Right cardiac atrium (tissue), 5 donors: ENCODE data around the gene LRWD1. TPM values are rescaled to one million over a fixed set of nuclear protein-coding genes. Genes with fewer than 3 reads are reported as not detected.
A peak's percentile ranks its signal among the peaks of the same experiment; 100 is the strongest.

Source experiments
- ATAC-seq, 2 donors: fragments of 200-7000 bp; cut with Tn5 transposase; one replicate each; pipeline versions ENCODE4 v1.8.0 to v1.9.1; 2020; ENCODE audit warnings: moderate library complexity in 2 of 2, mild to moderate bottlenecking in 1 of 2
- DNase-seq, 3 donors: peaks; one replicate each; pipeline ENCODE4 v3.0.0-alpha.2; 2020
- H3K27ac ChIP-seq: one replicate; pipeline ENCODE4 v1.5.1; 2013; ENCODE audit warnings: mild to moderate bottlenecking, low read length, control low read depth, moderate library complexity
- H3K27me3 ChIP-seq: one replicate; pipeline ENCODE4 v1.6.1; 2013; ENCODE audit not compliant: control insufficient read depth, insufficient read depth
- H3K4me1 ChIP-seq: one replicate; pipeline ENCODE4 v1.6.1; 2013; ENCODE audit warnings: low read length; ENCODE audit not compliant: control insufficient read depth, insufficient read depth
- H3K4me3 ChIP-seq: one replicate; pipeline ENCODE4 v1.5.1; 2013; ENCODE audit warnings: low read length, control low read depth
- H3K9me3 ChIP-seq: one replicate; pipeline ENCODE4 v1.6.1; 2013; ENCODE audit warnings: low read length; ENCODE audit not compliant: control insufficient read depth
- WGBS: extraction: QIAGEN DNeasy Blood & Tissue Kit; methylation state at CpG from one replicate; pipeline ENCODE4 v1.1.7; 2013; 5-methylcytosine and 5-hydroxymethylcytosine counted together
- intact Hi-C, 4 donors: fragments of 100-400 bp; cut with DNase I; formaldehyde crosslinking; loops; one replicate each; pipeline versions ENCODE4 v1.11.0 to v1.14.0; 2022 to 2023
- long read RNA-seq, 4 donors: library from polyadenylated mRNA; unstranded; transcript quantifications; one replicate each; pipeline ENCODE4 v2.0.0, GENCODE V29; 2020 to 2021
- polyA plus RNA-seq: library from polyadenylated mRNA; stranded (reverse); fragments of 200-250 nt; gene quantifications from one replicate; pipeline ENCODE4 v1.2.3, GENCODE V29; 2013
- total RNA-seq, 4 donors: library from RNA; stranded (reverse); fragmentation: NEBNext Ultra II Directional; extraction: Animal tissue kit (Norgen Biotek cat#: 25700); gene quantifications; one replicate each; pipeline ENCODE4 v1.2.1, GENCODE V29; 2021
- donor health status: healthy with polysubstance abuse.
- donor health status: DM: no; HTN: yes; CAD: no.
- donor health status: DM: no; HTN: no; CAD: no.
- donor health status: DM: no; HTN: yes; CAD: no; lungs with severe emphysema.
- donor health status: DM: yes; HTN: yes; CAD: no.

The LRWD1 gene
- total RNA-seq (10 to 100 TPM in 3 of 4 donors, 1 to 10 TPM in 1; 9.7 to 14.2 (median 11.0) TPM), polyA plus RNA-seq (8.5 TPM)
- long read RNA-seq, donor 1, transcript LRWD1-201 (15 exons, 2,215 nt), result major isoform, 11 of 16 reads
- long read RNA-seq, donor 1, partial matches to known transcripts, result 2 of 16 reads
- long read RNA-seq, donor 1, other reads (novel, unspliced or antisense), result 3 of 16 reads
- long read RNA-seq, donor 2, transcript LRWD1-201 (15 exons, 2,215 nt), result major isoform, 22 of 25 reads
- long read RNA-seq, donor 2, partial matches to known transcripts, result 1 of 25 reads
- long read RNA-seq, donor 2, other reads (novel, unspliced or antisense), result 2 of 25 reads
- long read RNA-seq, donor 3, transcript LRWD1-201 (15 exons, 2,215 nt), result major isoform, 65 of 88 reads
- long read RNA-seq, donor 3, partial matches to known transcripts, result 9 of 88 reads
- long read RNA-seq, donor 3, other reads (novel, unspliced or antisense), result 14 of 88 reads
- long read RNA-seq, donor 4, transcript LRWD1-201 (15 exons, 2,215 nt), result major isoform, 15 of 21 reads
- long read RNA-seq, donor 4, partial matches to known transcripts, result 1 of 21 reads
- long read RNA-seq, donor 4, other reads (novel, unspliced or antisense), result 5 of 21 reads

- under 1% methylated on average over 81 of the region's 81 CpGs for WGBS
- peaks cover 4% of the 10 kb centered on the region for H3K4me1 ChIP-seq
- H3K27ac ChIP-seq, result peak within 1 kb of the TSS; percentile 19
- no peaks in the 10 kb centered on the region for H3K9me3 ChIP-seq
- intact Hi-C loops, result no loop called here
- peak within 1 kb of the TSS; percentile 90 for H3K4me3 ChIP-seq
- DNase-seq (peak; percentile 96 to 99 (median 98)), ATAC-seq (peak; percentile 95 to 97)
- no peaks in the 10 kb centered on the region for H3K27me3 ChIP-seq
Observed at GRCh38 chr7:102464577-102465280, at the start of gene LRWD1, which contains the start of gene ALKBH4. Gene LRWD1 (plus strand): TSS chr7:102464984. CDS start chr7:102465081, 97 bp downstream. Gene ALKBH4 (minus strand): TSS chr7:102464863. CDS start chr7:102464836, 27 bp downstream.

- peak in 1 of 2 donors; percentile 28 for ATAC-seq
- H3K27ac ChIP-seq, result no peak overlapping the region
- no peak for DNase-seq
Observed at GRCh38 chr7:102415685-102416225, 49.0 kb upstream of the LRWD1 start.

GRCh38 chr7:102416406-102416805 lies 48.4 kb upstream of the LRWD1 start:
- Histone ChIP-seq H3K9me3 (no peaks in the 10 kb centered on the region), H3K27ac (no peak overlapping the region), H3K4me3 (no peak overlapping the region), H3K4me1 (no peaks in the 10 kb centered on the region), H3K27me3 (no peaks in the 10 kb centered on the region)
- intact Hi-C loops, result no loop called here
- DNase-seq (no peak), ATAC-seq (no peak)
- WGBS, result 93% methylated on average over 6 of the region's 6 CpGs

More at GRCh38 chr7:102415685-102416225, 49.0 kb upstream of the LRWD1 start:
- Histone ChIP-seq H3K4me1 (no peaks in the 10 kb centered on the region), H3K9me3 (no peaks in the 10 kb centered on the region), H3K4me3 (no peak overlapping the region), H3K27me3 (no peaks in the 10 kb centered on the region)
- WGBS, result 74% methylated on average over 12 of the region's 12 CpGs
- intact Hi-C loops, result no loop called here

- Histone ChIP-seq H3K27ac (no peak overlapping the region), H3K9me3 (no peaks in the 10 kb centered on the region), H3K4me3 (no peak overlapping the region), H3K27me3 (no peaks in the 10 kb centered on the region), H3K4me1 (no peaks in the 10 kb centered on the region)
- ATAC-seq, result no peak
- intact Hi-C loops, result no loop called here
- WGBS, result 87% methylated on average over 3 of the region's 3 CpGs
- DNase-seq, result no peak
Observed at GRCh38 chr7:102417105-102417504, 47.7 kb upstream of the LRWD1 start.

GRCh38 chr7:102418592-102418991 lies 46.2 kb upstream of the LRWD1 start:
- no peaks in the 10 kb centered on the region for H3K4me1 ChIP-seq
- H3K9me3 ChIP-seq, result no peaks in the 10 kb centered on the region
- ATAC-seq (no peak), DNase-seq (no peak)
- 98% methylated on average over 5 of the region's 5 CpGs for WGBS
- no peak overlapping the region for H3K27ac ChIP-seq
- H3K4me3 ChIP-seq, result no peak overlapping the region
- no peaks in the 10 kb centered on the region for H3K27me3 ChIP-seq
- intact Hi-C loops, result no loop called here

- no peak overlapping the region for H3K4me3 ChIP-seq
- H3K4me1 ChIP-seq, result no peaks in the 10 kb centered on the region
- H3K9me3 ChIP-seq, result no peaks in the 10 kb centered on the region
- WGBS, result 91% methylated on average over 10 of the region's 10 CpGs
- no peak overlapping the region for H3K27ac ChIP-seq
- no peaks in the 10 kb centered on the region for H3K27me3 ChIP-seq
- ATAC-seq, result no peak
- intact Hi-C loops, result no loop called here
- DNase-seq, result no peak
Observed at GRCh38 chr7:102421706-102422240, 43.0 kb upstream of the LRWD1 start.

- no peaks in the 10 kb centered on the region for H3K4me1 ChIP-seq
Observed at GRCh38 chr7:102424129-102424551, 40.6 kb upstream of the LRWD1 start.

GRCh38 chr7:102424787-102425218 lies 40.0 kb upstream of the LRWD1 start:
- intact Hi-C loops, result no loop called here
- DNase-seq, result no peak
- H3K9me3 ChIP-seq, result no peaks in the 10 kb centered on the region
- no peak overlapping the region for H3K27ac ChIP-seq
- 83% methylated on average over 13 of the region's 13 CpGs for WGBS
- no peaks in the 10 kb centered on the region for H3K4me1 ChIP-seq
- no peak overlapping the region for H3K4me3 ChIP-seq
- H3K27me3 ChIP-seq, result no peaks in the 10 kb centered on the region
- no peak for ATAC-seq

More at GRCh38 chr7:102424129-102424551, 40.6 kb upstream of the LRWD1 start:
- Histone ChIP-seq H3K4me3 (no peak overlapping the region), H3K9me3 (no peaks in the 10 kb centered on the region), H3K27ac (no peak overlapping the region), H3K27me3 (no peaks in the 10 kb centered on the region)
- ATAC-seq (no peak), DNase-seq (no peak)
- WGBS, result 73% methylated on average over 12 of the region's 12 CpGs
- intact Hi-C loops, result no loop called here

- 73% methylated on average over 25 of the region's 25 CpGs for WGBS
- no peaks in the 10 kb centered on the region for H3K9me3 ChIP-seq
- DNase-seq (peak; percentile 44 to 82 (median 79)), ATAC-seq (peak; percentile 53 to 59)
- H3K4me1 ChIP-seq, result no peaks in the 10 kb centered on the region
- no peaks in the 10 kb centered on the region for H3K27me3 ChIP-seq
- intact Hi-C loops, result no loop called here
- H3K4me3 ChIP-seq, result no peak overlapping the region
- no peak overlapping the region for H3K27ac ChIP-seq
Observed at GRCh38 chr7:102425639-102426267, 39.0 kb upstream of the LRWD1 start.

- ATAC-seq (peak; percentile 39 to 40), DNase-seq (no peak)
- no peak overlapping the region for H3K4me3 ChIP-seq
- H3K9me3 ChIP-seq, result no peaks in the 10 kb centered on the region
- H3K27ac ChIP-seq, result no peak overlapping the region
- H3K27me3 ChIP-seq, result no peaks in the 10 kb centered on the region
- intact Hi-C loops, result no loop called here
- 82% methylated on average over 16 of the region's 16 CpGs for WGBS
- H3K4me1 ChIP-seq, result no peaks in the 10 kb centered on the region
Observed at GRCh38 chr7:102426268-102427018, 38.3 kb upstream of the LRWD1 start.
